Hepatocyte (in vitro differentiated cells): ENCODE measurements around the gene AMDHD2. TPM values are rescaled to one million over a fixed set of nuclear protein-coding genes. Genes with fewer than 3 reads are reported as not detected.
"Not testable (repeated sequence)": the region's sequence is repeated elsewhere in the genome, so short reads cannot be mapped to it uniquely, and the experiment has no call there.

ENCODE experiments used
- DNase-seq: peaks from one replicate; pipeline ENCODE4 v3.0.0-alpha.2; 2016; ENCODE audit warnings: low spot score
- H2AFZ ChIP-seq: fragments of 200-600 bp; sonication (generic); 2 replicates; pipeline ENCODE4 v1.6.0; 2016; ENCODE audit warnings: antibody characterized with exemption, mild to moderate bottlenecking
- H3K27ac ChIP-seq: fragments of 200-600 bp; sonication (generic); 2 replicates; pipeline ENCODE4 v1.5.1; 2016; ENCODE audit warnings: mild to moderate bottlenecking
- H3K27me3 ChIP-seq: fragments of 200-600 bp; sonication (generic); 2 replicates; pipeline ENCODE4 v1.6.1; 2016
- H3K36me3 ChIP-seq: fragments of 200-600 bp; sonication (generic); replicated peaks from 2 replicates; pipeline ENCODE4 v1.5.1; 2016; ENCODE audit warnings: low read depth; ENCODE audit not compliant: insufficient read depth
- H3K4me1 ChIP-seq: fragments of 200-600 bp; sonication (generic); 2 replicates; pipeline ENCODE4 v1.5.1; 2016; ENCODE audit warnings: mild to moderate bottlenecking, moderate library complexity; ENCODE audit not compliant: insufficient read depth
- H3K4me2 ChIP-seq: fragments of 200-600 bp; sonication (generic); 2 replicates; pipeline ENCODE4 v1.6.0; 2016
- H3K4me3 ChIP-seq: fragments of 200-600 bp; sonication (generic); 2 replicates; pipeline ENCODE4 v1.5.1; 2016; ENCODE audit warnings: mild to moderate bottlenecking
- H3K79me2 ChIP-seq: fragments of 200-600 bp; sonication (generic); 2 replicates; pipeline ENCODE4 v1.6.0; 2017; ENCODE audit warnings: mild to moderate bottlenecking
- H3K9me2 ChIP-seq: fragments of 200-600 bp; sonication (generic); replicated peaks from 2 replicates; pipeline ENCODE4 v1.6.0; 2017; ENCODE audit warnings: mild to moderate bottlenecking; ENCODE audit not compliant: insufficient read depth
- H3K9me3 ChIP-seq: fragments of 200-600 bp; sonication (generic); 2 replicates; pipeline ENCODE4 v1.5.1; 2016; ENCODE audit warnings: low read depth, mild to moderate bottlenecking
- H4K20me1 ChIP-seq: fragments of 200-600 bp; sonication (generic); 2 replicates; pipeline ENCODE4 v1.6.0; 2016; ENCODE audit warnings: mild to moderate bottlenecking; ENCODE audit not compliant: insufficient read depth, poor library complexity, severe bottlenecking
- WGBS: methylation state at CpG from one replicate; pipeline ENCODE4 v1.1.6; 2016; ENCODE audit warnings: low lambda C conversion rate; ENCODE audit errors: missing lambda C conversion rate; 5-methylcytosine and 5-hydroxymethylcytosine counted together
- polyA plus RNA-seq: library from polyadenylated mRNA; unstranded; fragments of >200 nt; fragmentation: Nextera tagmentation; extraction: Ambion mirVana; gene quantifications from 2 replicates; pipeline ENCODE4 v1.2.1, GENCODE V29; 2016
- total RNA-seq: library from RNA; depleted of rRNA; stranded (reverse); fragments of >200 nt; gene quantifications from 2 replicates; pipeline ENCODE4 v1.2.3, GENCODE V29; 2014
- TF ChIP-seq, protein P1 (sequence below): fragments of 200-600 bp; sonication (generic); IDR thresholded peaks from 2 replicates; pipeline ENCODE4 v1.5.1; 2016; ENCODE audit warnings: antibody characterized with exemption, mild to moderate bottlenecking; ENCODE audit not compliant: poor library complexity

Gene AMDHD2
- total and polyA plus RNA-seq, 2 experiments from 2014 or later, result 43.6 to 70.8 TPM

- H2AFZ ChIP-seq, H3K27me3 ChIP-seq, H3K4me1 ChIP-seq, H3K4me3 ChIP-seq, H4K20me1 ChIP-seq, H3K36me3 ChIP-seq, DNase-seq, H3K4me2 ChIP-seq, H3K79me2 ChIP-seq, H3K27ac ChIP-seq, H3K9me3 ChIP-seq, H3K9me2 ChIP-seq: not testable (repeated sequence)
- WGBS, result 0% methylated on average over 1 of the region's 4 CpGs
- TF ChIP-seq, protein P1, sequence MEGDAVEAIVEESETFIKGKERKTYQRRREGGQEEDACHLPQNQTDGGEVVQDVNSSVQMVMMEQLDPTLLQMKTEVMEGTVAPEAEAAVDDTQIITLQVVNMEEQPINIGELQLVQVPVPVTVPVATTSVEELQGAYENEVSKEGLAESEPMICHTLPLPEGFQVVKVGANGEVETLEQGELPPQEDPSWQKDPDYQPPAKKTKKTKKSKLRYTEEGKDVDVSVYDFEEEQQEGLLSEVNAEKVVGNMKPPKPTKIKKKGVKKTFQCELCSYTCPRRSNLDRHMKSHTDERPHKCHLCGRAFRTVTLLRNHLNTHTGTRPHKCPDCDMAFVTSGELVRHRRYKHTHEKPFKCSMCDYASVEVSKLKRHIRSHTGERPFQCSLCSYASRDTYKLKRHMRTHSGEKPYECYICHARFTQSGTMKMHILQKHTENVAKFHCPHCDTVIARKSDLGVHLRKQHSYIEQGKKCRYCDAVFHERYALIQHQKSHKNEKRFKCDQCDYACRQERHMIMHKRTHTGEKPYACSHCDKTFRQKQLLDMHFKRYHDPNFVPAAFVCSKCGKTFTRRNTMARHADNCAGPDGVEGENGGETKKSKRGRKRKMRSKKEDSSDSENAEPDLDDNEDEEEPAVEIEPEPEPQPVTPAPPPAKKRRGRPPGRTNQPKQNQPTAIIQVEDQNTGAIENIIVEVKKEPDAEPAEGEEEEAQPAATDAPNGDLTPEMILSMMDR, result peak; percentile 51
These were observed 40.6 kb downstream of the AMDHD2 start for GRCh38 chr16:2560798-2561133.

GRCh38 chr16:2567506-2567905 is 47.3 kb downstream of the AMDHD2 start:
- H3K36me3 ChIP-seq, result not testable (repeated sequence)

DNA sequence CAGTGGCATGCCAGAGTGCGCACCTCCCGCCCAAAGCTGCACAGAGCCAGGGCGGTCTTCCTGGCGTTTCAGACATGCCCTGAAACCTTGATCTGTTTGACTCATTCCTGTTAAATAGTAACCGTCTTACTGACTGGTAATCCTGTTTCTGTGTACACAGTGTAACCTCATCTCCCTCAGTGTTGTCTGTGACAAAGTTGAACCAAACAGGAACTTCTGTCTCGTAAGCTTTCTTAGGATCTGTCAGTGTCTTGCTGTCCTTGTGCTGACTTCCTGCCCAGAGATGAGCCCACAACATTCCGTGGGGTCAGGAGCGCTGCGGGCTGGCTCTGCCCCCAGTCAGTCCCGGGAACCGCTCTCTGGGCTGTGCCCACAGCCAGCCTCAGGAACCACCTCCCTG is 48.4 kb downstream of the AMDHD2 start:
- H3K4me1 ChIP-seq, H4K20me1 ChIP-seq, H3K79me2 ChIP-seq, H3K9me2 ChIP-seq, H3K27me3 ChIP-seq, H3K27ac ChIP-seq, H3K4me3 ChIP-seq, H3K4me2 ChIP-seq, H2AFZ ChIP-seq, H3K9me3 ChIP-seq, H3K36me3 ChIP-seq, DNase-seq: not testable (repeated sequence)
- no CpG with 5 or more reads among the region's 11 CpGs for WGBS

More at GRCh38 chr16:2567506-2567905, 47.3 kb downstream of the AMDHD2 start:
- not testable (repeated sequence) for H3K9me3 ChIP-seq, H3K4me1 ChIP-seq, H4K20me1 ChIP-seq, H3K4me2 ChIP-seq, H3K9me2 ChIP-seq, H3K27me3 ChIP-seq, H3K4me3 ChIP-seq, H3K27ac ChIP-seq, H2AFZ ChIP-seq, DNase-seq, H3K79me2 ChIP-seq
- WGBS, result no CpG with 5 or more reads among the region's 6 CpGs

- H3K9me2 ChIP-seq, DNase-seq, H3K4me1 ChIP-seq, H3K9me3 ChIP-seq, H4K20me1 ChIP-seq, H3K27me3 ChIP-seq, H2AFZ ChIP-seq, H3K27ac ChIP-seq, H3K4me2 ChIP-seq, H3K79me2 ChIP-seq, H3K4me3 ChIP-seq, H3K36me3 ChIP-seq: not testable (repeated sequence)
- no CpG with 5 or more reads among the region's 6 CpGs for WGBS
These were observed 52.5 kb downstream of the AMDHD2 start for GRCh38 chr16:2572704-2573103.

DNA sequence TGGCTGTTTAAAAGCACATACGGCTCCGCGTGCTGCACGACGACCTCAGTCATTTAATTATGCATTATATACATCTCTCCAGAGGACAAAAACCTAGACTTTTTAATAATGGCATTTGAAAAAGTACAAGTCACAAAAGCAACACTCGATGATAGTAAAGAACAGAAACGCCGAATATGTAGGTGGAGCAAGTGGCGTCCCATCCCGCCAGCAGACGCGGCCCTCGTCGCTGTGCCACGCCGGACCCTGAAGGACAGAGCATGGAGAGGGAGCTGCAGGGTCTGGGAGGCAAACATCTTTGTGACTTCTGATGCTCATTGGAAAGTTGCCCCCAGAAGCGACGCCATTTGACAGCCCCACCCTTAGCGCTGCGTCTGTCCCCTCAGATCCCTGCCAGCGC is 55.7 kb downstream of the AMDHD2 start:
- H3K9me2 ChIP-seq, H3K27ac ChIP-seq, H3K36me3 ChIP-seq, H3K27me3 ChIP-seq, H2AFZ ChIP-seq, H3K4me1 ChIP-seq, H3K79me2 ChIP-seq, H3K4me3 ChIP-seq, H3K9me3 ChIP-seq, H4K20me1 ChIP-seq, H3K4me2 ChIP-seq, DNase-seq: not testable (repeated sequence)
- 100% methylated on average over 5 of the region's 21 CpGs for WGBS

DNA sequence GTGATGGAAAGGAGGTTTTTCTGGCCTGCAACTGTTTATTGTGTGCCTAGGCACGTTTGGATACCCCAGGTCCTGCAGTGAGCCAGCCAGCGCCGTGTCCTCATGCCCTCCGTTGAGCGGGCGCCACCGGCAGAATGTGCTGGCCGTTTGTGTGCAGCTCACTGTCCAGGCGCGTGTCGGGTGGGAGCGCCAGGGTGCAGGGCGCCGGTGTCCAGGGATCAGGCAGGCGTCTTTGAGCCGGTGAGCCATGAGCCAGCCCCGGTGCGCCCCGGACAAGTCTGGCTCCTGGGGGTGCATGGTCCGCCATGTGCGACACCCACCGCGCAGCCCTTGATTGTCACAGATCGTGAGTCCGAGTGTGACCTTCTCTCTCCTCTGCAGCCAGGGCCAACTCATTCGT is 56.9 kb downstream of the AMDHD2 start:
- not testable (repeated sequence) for H3K4me2 ChIP-seq, H3K4me3 ChIP-seq, H3K27ac ChIP-seq, H4K20me1 ChIP-seq, H3K79me2 ChIP-seq, H3K9me3 ChIP-seq, H3K27me3 ChIP-seq, DNase-seq, H2AFZ ChIP-seq, H3K9me2 ChIP-seq, H3K36me3 ChIP-seq, H3K4me1 ChIP-seq
- 98% methylated on average over 14 of the region's 26 CpGs for WGBS

DNA sequence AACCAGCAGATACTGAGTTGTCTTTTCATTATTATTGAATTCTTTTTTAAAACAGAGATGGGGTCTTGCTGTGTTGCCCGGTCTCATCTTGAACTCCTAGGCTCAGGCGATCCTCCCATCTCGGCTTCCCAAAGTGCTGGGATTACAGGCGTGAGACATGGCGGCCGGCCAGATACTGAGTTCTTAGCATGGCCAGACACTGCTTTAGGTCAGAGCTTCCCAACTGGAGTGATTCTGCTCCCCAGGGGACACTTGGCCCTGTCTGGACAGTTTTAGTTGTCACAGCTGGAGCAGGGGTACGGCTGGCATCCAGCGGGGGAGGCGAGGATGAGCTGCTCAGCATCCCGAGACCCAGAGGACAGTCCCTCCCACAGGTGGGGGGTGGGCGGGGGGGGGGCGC is 58.7 kb downstream of the AMDHD2 start:
- not testable (repeated sequence) for H3K9me3 ChIP-seq, H3K4me3 ChIP-seq, H3K9me2 ChIP-seq, H3K27me3 ChIP-seq, H4K20me1 ChIP-seq, H2AFZ ChIP-seq, H3K27ac ChIP-seq, H3K79me2 ChIP-seq, H3K4me2 ChIP-seq, DNase-seq, H3K4me1 ChIP-seq, H3K36me3 ChIP-seq
- 82% methylated on average over 2 of the region's 12 CpGs for WGBS

GRCh38 chr16:2580143-2580542 is 60.0 kb downstream of the AMDHD2 start:
- not testable (repeated sequence) for H4K20me1 ChIP-seq, H3K36me3 ChIP-seq, H3K9me2 ChIP-seq, H3K4me1 ChIP-seq, H3K27ac ChIP-seq, DNase-seq, H3K4me2 ChIP-seq, H2AFZ ChIP-seq, H3K4me3 ChIP-seq, H3K9me3 ChIP-seq, H3K27me3 ChIP-seq, H3K79me2 ChIP-seq
- whole genome bisulfite sequencing, result 48% methylated on average over 7 of the region's 11 CpGs

GRCh38 chr16:2580818-2581217 is 60.6 kb downstream of the AMDHD2 start:
- no CpG with 5 or more reads among the region's 21 CpGs for WGBS

More at GRCh38 chr16:2580818-2581217, 60.6 kb downstream of the AMDHD2 start:
- not testable (repeated sequence) for H2AFZ ChIP-seq, H3K4me3 ChIP-seq, H3K36me3 ChIP-seq, DNase-seq, H3K79me2 ChIP-seq, H3K27me3 ChIP-seq, H3K9me3 ChIP-seq, H3K4me2 ChIP-seq, H4K20me1 ChIP-seq, H3K9me2 ChIP-seq, H3K4me1 ChIP-seq, H3K27ac ChIP-seq
